GM19438 (cell line): ENCODE data around the gene FKBP1B.
"Not testable (repeated sequence)": the region's sequence is repeated elsewhere in the genome, so short reads cannot be mapped to it uniquely, and the experiment has no call there.

Experiments
- ATAC-seq: cut with Tn5 transposase; IDR thresholded peaks from one replicate; pipeline ENCODE4 v1.9.1; 2021; ENCODE audit warnings: low read depth; ENCODE audit not compliant: unreplicated experiment

The FKBP1B gene

DNA sequence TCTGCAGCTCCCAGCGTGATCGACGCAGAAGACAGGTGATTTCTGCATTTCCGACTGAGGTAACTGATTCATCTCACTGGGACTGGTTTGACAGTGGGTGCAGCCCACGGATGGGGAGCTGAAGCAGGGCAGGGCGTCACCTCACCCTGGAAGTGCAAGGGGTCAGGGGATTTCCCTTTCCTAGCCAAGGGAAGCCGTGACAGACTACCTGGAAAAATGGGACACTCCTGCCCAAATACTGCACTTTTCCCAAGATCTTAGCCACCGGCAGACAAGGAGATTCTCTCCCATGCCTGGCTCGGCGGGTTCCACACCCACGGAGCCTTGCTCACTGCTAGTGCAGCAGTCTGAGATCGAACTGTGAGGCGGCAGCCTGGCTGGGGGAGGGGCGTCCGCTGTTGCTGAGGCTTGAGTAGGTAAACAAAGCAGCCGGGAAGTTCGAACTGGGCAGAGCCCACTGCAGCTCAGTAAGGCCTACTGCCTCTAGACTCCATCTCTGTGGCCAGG is 45.7 kb downstream of the FKBP1B start:
- not testable (repeated sequence) for ATAC-seq

DNA sequence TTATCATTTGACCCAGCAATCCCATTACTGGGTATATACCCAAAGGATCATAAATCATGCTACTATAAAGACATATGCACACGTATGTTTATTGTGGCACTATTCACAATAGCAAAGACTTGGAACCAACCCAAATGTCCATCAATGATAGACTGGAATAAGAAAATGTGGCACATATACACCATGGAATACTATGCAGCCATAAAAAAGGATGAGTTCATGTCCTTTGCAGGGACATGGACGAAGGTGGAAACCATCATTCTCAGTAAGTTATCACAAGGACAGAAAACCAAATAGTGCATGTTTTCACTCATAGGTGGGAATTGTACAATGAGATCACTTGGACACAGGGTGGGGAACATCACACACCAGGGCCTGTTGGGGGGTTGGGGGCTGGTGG is 51.2 kb downstream of the FKBP1B start:
- ATAC-seq, result not testable (repeated sequence)

DNA sequence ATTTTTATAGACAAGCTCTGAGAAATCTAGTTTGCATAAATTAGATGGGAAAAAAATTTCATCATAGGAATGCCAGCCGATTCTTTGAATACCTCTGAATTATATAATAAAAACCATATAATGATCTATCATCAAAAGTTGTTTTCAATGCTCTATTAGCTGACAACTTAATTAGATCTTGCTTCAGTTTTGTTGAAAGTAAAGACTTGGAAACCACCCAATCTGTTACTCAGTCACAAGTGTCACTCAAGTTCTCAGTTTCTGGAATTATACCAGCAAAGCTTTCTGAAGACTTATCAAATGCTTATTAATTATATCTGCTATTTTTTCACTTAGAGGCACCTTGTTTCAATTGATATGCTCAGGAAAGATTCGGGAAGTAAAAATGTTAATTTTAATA is 52.5 kb downstream of the FKBP1B start:
- ATAC-seq, result no peak

DNA sequence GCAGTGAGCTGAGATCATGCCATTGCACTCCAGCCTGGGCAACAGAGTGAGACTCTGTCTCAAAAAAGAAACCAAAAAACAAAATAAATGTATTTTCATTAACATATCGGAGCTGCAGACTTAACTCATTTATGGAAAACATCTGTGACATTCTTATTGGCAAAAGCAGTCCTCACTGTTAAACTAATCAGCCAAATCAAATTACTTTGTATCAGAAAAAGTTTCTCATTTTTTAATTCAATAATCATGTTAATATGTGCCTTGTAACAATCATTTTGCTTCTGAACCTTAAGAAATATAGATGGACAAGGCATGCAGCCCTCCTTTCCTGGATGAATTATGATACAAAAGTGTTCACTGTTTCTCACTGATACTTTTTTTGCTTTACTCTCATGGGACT is 53.1 kb downstream of the FKBP1B start:
- ATAC-seq, result no peak

DNA sequence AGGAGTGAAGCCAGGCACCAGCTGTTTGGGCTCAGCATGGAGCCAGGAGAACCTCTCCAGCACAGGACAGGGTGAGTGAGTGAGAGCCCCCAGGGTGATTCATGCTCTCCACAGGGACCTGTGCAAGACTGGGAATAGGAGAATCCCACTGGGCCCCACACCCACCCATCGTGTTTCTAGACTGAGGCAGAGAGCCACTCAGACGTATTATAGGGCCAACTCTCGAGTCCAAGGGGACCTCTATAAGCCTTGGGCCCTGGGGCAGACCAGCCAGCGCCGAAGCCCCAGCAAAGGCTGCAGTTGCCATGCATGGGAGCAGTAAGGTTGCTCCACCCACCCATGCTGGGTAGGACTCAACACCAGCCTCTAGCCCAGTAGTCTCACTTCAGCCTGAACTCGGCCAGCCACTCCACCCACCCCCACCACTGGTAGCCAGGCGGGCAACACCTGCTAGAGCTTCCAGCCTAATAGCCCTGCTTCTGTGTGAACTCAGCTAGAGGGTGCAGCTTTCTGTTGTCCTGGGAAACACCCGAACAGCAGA is 54.6 kb downstream of the FKBP1B start:
- ATAC-seq, result no peak

DNA sequence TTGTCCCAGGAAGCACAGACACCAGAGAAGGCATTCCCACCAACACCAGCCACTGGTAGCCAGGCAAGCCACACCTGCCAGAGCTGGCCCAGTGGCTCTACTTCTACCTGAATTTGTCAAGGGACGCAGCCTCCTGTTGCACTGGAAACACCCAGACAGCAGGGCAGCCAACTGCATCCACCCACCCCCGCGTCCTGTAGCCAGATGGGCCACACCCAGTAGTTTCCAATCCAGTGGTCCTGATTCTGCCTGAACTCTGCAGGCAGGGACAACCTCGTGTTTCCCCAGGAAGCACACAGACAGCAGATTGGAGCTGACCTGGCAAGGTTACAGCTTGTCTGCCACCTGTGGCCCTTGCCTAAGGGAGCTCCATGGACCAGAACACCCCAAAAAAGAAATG is 55.4 kb downstream of the FKBP1B start:
- ATAC-seq, result no peak

DNA sequence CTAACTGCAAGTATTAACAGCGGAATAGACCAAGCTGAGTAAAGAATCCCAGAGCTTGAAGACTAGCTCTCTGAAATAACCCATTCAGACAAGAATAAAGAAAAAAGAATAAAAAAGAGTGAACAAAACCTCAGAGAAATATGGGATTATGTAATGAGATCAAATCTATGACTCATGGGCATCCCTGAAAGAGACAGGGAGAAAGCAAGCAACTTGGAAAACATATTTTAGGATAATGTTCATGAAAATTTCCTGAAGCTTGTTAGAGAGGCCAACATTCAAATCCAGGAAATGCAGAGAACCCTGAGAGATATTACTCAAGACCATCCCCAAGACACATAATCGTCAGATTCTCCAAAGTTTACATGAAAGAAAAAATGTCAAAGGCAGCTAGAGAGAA is 56.3 kb downstream of the FKBP1B start:
- ATAC-seq, result no peak

DNA sequence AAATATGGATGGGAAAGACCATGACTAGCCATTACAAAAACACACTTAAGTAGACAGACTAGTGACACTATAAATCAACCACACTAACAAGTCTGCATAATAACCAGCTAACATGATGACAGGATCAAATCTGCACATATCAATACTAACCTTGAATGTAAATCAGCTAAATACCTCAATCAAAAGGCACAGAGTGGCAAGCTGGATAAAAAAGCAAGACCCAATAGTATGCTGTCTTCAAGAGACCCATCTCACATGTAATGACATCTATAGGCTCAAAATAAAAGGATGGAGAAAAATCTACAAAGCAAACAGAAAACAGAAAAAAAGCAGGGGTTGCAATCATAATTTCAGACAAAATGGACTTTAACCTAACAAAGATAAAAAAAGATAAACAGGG is 57.2 kb downstream of the FKBP1B start:
- no peak for ATAC-seq

DNA sequence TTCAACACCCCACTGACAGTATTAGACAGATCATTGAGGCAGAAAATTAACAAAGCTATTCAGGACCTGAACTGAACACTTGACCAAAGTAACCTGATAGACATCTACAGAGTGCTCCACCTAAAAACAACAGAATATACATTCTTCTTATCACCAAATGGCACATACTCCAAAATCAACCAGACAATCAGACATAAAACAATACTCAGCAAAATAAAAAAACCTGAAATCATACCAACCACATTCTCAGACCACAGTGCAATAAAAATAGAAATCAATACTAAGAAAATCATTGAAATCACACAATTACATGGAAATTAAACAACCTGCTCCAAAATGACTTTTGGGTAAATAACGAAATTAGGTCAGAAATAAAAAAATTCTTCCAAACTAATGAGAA is 57.8 kb downstream of the FKBP1B start:
- ATAC-seq, result no peak

DNA sequence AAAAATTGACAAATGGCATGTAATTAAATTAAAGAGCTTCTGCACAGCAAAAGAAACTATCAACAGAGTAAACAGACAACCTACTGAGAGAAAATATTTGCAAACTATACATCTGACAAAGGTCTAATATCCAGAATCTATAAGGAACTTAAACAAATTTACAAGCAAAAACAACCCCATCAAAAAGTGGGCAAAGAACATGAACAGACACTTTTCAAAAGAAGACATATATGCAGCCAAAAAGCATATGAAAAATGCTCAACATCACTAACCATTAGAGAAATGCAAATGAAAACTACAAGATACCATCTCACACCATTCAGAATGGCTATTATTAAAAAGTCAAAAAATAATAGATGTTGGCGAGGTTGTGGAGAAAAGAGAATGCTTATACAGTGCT is 59.9 kb downstream of the FKBP1B start:
- not testable (repeated sequence) for ATAC-seq

DNA sequence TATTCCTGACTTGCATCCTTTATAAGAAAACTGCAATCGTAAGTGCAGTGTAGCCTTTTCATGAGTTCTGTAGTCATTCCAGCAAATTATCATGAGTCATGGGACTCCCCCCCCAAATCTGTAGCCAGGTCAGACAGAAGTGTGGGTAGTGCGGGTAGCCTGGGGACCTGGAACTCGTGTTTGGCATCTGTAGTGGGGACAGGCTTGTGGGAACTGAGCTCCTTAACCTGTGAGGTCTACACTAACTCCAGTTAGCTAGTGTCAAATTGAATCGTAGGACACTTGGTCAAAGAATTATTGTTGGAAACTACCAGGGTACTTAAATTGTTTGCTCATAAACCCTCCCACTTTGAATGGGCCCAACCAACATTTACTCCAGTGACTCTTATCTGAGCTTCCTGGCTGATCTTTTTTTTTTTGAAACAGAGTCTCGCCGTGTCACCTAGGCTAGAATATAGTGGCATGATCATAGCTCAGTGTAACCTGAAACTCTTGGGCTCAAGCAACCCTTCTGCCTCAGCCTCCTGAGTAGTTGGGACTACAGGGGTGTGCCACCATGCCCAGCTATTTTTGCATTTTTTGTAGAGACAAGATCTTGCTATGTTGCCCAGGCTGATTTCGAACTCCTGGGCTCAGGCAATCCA is 61.2 kb downstream of the FKBP1B start:
- no peak for ATAC-seq

DNA sequence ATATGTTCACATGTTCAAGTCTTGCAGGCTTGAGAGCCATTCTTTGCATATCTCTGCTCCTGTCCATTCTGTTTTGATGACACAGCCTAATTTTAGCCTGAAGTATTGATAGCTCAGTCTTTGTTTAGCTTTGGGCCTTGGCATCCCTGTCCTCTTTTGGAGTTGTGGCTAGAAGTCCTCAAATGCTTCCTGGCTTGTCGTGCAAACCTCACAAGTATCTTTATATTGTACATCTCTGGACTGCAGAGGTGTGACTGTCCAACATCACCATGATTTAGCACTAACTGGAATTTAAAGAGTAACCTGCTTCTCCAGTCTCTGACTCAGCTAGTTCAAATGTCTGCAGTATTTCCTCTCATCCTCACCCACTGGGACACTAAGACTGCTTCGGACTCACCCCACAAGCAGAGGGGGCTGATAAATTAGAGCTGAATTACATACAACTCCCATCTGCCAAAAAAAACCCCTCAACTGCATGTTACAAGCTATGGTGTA is 61.9 kb downstream of the FKBP1B start:
- ATAC-seq, result no peak
